HG03469 (cell line): ENCODE measurements around the gene RTL5.
A peak's percentile ranks its signal among the peaks of the same experiment; 100 is the strongest.

Experiments used
- ATAC-seq: cut with Tn5 transposase; IDR thresholded peaks from one replicate; pipeline ENCODE4 v1.9.1; 2021; ENCODE audit warnings: mild to moderate bottlenecking, moderate library complexity, moderate number of reproducible peaks; ENCODE audit not compliant: unreplicated experiment

RTL5 gene

DNA sequence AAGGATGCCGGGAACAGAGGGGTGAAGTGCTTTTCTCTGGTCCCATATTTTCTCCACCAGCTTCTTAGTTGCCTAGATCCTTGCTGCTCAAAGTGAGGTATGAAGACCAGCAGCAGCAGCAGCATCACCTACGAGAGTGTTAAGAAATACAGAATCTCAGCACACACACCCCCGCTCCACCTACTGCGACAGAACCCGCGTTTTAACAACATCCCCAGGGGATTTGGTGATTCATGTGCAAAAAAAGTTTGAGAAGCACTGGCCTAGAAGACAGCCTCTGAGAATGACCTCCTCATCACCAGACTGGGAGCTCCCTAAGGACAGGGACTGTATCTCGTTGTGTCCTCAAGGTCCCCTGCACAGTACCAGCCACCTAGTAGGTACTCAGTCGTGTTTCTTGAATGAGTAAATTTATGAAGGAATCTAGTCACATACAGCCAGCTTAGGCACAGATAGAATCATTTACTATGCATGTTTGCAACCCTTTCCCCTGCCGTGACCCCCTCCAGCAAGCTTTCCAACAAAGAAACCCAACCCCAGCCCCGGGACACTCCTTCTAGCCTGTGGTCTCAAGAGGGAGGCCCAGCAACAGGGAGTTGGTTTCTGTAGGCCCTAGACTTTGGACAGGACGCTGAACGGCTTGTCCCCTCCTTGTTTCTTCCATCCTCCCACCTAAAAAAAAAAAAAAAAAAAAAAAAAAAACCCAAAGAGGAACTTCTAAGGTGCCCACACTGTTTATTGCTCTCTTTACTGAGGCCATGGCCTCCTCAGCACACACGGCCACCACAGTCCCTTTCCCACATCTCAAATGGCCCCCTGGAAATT, 21.5 kb downstream of the RTL5 start:
- ATAC-seq: no peak

DNA sequence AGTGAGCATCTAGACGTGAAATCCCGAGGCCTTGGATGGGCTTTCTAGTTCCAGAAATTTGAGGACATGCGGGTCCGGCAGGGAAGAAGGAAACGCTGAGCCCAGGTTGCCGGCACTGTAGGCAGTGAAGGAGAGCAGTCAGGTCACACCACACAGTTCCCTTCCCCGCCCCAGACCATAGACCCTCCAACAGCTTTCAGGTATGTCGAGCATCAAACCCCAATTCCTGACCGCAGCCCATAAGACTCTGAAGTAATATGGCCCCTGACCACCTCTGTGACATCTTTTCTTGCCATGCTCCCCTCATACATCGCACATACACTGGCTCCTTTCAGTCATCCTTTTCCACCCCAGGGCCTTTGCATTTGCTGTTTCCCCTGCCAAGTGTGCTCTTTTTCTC, 23.0 kb downstream of the RTL5 start:
- no peak for ATAC-seq

DNA sequence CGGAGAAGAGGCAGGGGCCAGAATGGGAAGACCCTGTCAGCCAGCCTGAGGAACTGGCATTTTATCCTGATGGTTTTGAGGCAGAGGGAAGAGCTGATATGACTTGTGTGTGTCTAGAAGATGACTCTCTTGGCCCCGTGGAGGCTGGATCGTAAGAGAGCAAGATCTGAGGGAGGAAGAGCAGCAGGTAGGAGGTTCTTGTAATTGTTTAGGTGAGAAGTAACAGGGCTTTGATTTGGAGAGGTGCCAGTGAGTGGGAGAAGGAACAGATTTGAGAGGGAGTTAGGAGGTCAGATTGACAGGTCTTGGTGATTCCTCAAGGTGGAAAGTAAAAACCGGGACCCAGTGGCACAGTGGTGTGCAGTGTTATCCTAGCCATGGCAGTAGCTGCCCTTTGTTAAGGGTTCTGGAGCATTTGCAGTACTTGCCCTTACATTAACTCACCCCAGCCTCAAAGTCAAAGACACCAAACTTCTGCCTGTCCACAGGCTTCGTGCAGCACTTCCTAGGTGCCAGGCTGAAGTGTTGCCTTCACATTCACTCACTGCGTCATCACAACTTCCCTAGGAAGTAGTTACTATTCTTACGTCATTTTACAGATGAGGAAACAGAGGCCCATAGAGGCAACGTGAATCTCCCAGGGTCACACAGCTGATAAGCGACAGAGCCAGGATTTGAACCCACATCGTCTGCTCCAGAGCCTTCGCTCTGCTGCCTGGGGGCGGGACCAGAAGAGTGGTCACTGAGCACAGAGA, 23.7 kb downstream of the RTL5 start:
- no peak for ATAC-seq

DNA sequence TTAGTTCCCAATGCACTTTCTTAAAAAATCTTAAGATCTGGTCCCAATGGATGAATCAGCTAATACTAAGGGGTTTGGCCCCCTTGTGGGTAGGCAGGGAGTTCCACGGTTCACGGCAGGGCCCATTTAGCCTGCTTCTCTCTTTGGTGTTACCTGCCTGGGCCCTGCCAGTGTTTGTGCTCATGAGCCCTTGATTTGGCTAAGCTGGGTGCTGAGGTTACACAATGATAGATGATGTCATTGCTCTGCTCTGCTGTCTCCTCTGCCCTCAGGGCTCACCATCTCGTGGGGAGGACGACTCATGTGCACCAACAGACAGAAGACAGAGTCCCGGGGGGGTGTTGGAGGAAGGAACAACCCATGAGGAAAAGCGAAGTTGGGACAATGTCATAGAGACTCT, 24.4 kb downstream of the RTL5 start:
- ATAC-seq: no peak

DNA sequence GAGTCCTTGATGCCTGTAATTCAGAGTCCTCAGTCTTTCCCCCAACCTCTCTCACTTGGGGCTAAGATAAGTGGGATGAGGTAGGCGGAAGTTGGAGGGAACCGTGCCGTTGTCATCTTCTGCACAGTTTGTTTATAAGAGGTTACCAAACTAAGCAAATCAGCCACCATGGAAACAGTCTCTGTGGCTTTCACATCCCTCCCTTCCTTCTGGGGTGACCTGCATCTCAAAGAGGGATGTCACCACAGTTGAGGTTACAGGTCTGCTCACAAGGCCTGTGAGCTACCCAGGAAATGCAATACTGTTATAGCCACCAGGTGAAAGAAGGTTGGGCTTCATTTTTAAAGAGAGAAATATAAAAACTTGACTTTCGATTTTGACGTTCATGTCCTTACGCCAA, 26.3 kb downstream of the RTL5 start:
- ATAC-seq: peak; percentile 39

DNA sequence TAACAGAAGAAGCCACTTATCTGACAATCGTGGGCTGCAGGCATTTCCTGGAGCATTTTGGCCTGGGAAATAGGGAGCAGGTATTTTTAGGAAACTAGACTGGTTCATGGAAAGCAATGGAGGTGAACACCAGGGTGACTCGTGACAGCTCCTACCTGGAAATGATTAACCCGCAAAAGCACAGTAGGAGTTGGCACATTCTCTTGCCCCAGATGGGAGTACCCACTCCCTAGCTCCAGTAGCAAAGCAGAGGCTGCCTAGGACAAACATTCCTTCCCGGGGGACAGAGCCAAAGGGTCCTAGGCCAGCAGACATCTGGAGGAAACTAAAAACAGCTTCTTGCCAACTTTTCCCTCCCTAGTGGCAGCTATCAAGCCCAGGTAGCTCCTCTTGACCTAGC, 29.0 kb downstream of the RTL5 start:
- no peak for ATAC-seq

DNA sequence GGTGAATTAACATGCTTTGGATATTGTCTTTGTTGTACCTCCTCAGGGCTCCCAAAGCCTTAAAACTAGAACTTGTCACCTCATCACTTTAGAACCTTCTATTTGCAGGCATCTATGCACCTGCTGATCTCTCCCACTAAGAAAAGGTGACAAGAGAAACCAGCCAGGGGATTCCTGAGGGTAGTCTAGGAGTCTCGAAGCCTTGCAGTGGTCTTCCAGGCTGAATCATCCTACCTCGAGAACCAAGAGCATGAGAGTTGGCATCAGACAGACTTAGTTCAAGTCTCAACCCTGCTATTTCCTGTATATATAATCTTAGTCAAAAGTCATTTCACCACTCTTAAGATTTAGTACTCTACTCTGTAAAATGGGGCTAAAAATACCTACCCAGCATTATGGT, 29.6 kb downstream of the RTL5 start:
- no peak for ATAC-seq

DNA sequence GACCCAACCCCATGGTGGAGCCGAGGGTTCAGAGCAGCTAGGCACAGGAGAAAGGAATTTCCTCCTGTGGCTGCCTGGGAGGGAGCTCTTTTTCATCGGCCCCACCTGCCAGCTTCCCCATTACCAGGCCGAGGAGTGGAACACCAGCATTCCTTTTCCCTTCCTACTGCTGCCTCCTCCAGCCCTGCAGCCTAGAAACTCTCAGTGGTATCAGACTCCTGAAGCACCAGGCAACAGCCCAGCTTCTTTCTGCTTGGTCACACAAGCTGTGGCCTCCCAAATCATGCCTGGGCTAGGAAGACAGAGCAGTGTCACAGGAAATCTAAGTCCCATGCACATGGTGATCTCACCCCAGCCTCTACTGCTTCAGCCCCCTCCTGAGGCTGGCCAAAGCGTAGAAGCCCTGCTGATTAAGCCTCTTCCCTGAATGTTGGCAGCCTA, 30.1 kb downstream of the RTL5 start:
- ATAC-seq: no peak

DNA sequence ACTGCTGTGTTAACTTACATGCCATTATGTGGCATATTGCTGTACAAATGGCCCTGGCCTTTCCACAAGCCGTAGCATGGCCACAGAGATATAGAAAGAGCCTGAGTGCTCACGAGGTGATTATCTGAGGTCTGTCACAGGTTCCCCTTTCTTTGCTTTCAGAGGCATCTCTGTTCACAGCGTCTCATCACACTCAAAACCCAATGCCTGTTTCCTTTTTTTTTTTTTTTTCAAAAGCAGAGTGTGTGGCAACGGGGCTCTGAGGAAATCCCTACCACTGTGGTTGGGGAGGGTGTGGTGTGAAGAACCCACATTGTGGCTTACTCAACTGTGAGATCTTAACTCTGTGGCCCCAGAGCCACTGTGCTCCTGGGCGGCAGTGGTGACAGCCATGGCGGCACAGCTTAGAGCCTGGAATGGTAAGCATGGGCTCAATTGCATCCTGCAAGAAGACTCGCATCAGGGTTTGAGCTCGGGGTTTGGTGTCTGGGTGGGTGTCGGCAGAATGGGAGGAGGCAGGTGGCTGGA, 30.8 kb downstream of the RTL5 start:
- ATAC-seq: peak; percentile 63

DNA sequence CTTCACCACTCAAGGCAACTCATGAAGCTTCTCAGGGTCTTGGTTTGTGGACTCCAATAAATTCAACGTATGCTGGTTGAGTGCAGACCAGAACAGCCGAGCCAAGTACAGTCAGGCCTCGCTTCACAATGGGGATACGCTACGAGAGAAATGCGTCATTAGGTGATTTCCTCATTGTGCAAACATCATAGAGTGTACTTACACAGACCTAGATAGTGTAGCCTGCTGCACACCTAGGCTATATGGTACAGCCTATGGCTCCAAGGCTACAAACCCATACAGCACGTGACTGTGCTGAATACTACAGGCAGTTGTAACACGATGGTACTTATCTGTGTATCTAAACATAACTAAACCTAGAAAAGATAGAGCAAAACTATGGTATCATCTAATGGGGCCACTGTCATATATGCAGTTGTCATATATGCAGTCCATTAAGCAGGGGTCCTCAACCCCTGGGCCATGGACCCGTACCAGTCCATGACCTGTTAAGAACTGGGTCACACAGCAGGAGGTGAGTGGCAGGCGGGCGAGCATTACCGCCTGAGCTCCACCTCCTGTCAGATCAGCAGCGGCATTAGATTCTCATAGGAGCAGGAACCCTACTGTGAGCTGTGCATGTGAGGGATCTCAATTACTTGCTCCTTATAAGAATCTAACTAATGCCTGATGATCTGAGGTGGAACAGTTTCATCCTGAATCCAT, 31.5 kb downstream of the RTL5 start:
- ATAC-seq: no peak

DNA sequence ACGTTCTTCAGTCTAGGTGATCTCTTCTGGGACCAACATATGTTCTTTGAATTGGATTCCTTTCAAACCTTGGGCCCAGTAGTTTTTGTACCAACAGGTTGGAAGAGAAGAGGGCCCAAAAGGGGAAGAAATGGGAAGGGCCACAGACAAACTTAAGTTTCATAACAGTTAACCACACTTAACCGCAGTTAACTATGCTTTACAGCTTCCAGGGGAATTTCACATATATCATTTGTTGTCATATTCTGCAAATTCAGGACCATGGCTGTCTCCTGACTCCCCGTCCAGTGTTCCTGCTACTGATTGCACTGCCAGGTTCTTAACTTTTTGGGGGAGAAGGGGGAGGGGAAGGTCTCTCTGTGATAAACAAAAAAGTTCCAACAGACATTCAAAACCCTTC, 34.6 kb downstream of the RTL5 start:
- ATAC-seq: no peak

DNA sequence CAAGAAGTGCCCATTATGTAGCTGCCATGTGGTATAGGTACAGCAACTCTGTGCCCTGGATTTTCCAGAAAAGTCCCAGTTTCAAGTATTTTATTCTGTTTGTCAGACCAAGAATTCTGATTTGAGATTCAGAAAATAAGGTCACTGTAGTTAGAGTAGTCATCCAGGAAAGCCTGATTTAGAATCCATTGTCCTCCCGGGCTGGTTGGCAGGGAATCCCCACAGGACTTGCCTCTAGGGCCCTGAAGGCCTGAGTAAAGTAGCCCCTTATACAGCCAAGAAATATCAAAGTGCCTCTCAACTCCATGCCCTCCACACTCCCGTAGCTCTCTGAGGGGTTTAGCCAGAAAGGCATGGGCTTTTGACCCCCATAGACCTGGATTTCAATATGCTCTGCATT, 36.3 kb downstream of the RTL5 start:
- no peak for ATAC-seq

DNA sequence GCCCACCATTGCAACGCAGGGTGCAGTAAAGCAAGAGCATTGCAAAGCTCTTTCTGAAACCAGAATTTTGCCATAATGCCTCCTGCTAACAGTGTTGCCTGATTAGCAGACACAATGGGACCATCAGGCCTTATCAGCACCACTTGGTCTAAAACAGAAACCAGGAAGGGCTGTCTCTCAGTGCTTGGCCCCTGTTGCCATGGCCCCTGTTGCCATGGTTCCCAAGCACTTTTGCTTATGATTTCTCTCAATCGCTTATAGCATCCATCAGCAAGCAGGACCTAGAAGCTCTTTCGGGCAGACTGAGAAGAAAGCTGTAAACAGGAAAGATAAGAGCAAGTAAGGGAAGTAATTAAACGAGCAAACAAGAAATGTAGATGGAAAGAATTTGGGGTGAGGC, 36.8 kb downstream of the RTL5 start:
- ATAC-seq: peak; percentile 86

DNA sequence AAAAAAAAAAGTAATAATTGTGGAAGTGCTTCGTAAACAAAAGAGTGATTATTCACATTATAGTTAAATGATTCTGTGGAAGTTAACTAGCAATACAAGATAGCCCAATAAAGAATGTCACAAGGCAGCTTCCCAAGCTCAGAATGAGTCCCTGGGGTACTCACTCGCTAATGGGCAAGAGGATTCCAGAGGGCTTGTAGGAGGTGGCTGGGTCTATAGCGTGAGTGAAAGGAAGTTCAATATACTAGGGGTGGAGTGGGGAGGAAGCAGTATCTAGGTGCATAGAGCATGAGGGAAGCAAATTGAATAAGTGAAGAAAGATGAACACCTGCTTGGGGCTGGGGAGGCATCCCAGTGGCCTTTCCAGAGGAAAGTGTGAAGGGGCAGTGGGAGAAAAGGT, 42.5 kb downstream of the RTL5 start:
- no peak for ATAC-seq

DNA sequence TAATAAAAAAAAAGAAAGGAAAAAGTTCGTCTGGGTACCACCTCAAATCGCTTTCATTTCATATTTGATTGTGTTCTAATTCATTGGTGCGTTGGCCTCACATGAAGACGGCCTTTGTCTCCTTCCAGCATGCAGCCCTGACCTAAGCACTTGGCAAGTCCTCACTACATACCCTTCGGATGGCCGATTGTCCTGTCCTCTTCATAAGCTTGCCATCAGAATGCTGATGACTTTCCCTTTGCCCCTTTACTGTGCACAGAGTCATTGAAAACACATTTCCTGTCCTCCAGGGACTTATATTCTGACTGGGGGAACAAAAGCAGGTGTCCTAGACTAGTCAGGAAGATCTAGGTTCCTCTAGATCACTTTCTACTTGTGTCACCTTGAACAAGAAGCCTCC, 43.0 kb downstream of the RTL5 start:
- no peak for ATAC-seq

DNA sequence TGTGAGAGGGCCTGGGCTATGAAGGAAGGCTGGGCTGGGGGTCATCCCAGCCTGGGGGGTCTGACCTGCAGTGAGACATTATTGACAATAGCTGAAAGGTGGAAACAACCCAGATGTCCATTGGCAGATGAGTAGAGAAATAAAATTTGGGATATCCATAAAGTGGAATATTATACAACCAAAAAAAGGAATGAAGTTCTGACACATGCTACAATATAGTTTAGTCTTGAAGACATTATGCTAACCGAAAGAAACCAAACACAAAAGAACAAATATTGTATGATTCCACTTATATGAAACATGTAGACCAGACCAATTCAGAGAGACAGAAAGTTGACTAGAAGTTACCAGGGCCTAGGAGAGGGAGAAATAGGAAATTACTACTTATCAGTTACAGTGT, 44.7 kb downstream of the RTL5 start:
- ATAC-seq: no peak

DNA sequence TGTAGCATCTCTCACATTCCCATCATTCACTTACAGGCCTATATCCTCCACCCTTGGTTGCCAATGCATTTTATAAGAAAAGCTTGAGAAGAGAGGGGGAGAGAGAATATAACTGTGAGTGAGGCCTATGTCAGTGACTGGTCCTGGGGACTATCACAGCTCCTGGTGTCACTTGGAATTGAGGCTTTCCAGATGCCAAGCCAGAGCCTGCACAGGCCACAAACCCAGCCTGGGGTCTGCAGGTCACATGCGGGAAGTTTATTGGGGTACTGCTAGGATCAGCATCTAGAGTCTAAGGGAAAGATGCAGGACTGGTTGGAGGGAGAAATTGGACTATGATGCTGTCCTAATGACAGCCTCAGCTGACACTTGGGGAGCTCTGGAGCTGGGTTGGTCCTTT, 47.6 kb downstream of the RTL5 start:
- no peak for ATAC-seq

DNA sequence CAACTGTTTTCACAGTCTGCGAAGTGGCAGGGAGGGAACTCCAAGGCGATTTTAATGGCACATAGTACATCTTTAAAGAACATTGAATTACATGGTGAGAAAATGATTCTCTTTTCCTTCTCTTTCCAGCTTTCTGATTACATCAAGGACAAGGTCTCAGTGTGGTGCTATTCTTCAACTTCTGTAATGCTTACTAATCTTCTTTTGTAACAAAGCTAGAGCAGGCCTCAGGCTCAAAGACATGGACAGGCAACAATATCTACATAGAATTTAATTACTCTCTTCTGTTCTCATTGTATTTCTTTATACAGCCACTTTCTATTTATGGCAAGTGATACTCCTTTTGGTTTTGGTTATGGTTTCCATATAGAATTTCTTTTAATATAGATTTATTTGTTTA, 48.4 kb downstream of the RTL5 start:
- no peak for ATAC-seq

DNA sequence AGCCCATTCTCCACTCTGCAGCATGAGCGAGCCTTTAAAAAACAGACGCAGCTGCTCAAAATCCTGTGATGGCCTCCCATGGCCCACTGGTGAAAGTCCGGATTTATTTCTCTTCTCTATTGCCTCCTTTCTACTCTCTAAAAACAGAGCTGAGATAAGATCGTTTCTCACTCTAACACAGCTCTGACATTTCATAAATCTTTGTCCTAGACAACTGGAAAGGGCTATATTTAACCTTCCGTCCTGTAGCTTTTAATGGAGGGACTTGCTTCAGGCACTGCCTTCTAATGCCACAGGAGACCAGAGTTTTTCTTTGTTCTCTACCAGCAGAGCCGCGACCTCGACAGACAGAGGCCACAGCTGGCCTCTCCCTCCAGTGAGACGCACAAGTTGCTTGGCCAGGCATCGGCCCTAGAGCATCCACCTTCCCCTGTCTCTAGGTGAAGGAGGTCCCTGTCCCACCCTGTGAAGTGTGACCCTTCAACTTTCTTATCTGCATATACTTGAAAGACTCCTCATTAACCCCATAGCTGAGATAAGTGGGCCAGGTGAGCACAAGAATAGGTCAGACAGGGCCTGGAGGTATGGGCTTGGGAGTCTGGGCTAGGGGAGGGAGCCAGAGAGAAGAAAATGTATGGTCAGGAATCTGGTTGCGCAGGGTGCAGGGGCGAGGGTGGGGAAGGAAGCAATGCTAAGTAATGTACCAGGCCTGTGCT, 50.0 kb downstream of the RTL5 start:
- ATAC-seq: no peak

DNA sequence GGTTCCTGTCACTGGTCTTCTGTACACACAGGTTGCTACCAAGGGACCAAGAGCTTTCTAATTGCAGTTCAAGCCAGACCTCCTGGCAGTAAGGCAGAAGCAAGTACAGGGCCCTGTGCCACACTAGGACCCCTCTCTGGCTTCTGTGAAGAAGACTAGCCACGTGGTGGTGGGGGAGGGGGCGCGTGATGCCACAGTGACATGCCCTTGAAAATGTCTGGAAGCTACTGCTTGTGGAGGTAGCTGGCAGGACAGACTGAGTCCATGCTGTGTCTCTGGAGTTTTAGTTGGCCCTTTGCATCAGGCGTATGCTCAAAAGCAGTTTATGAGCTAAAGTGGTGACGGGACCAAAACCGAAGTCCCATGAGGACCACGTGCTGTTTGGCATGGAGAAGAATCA, 50.9 kb downstream of the RTL5 start:
- no peak for ATAC-seq

DNA sequence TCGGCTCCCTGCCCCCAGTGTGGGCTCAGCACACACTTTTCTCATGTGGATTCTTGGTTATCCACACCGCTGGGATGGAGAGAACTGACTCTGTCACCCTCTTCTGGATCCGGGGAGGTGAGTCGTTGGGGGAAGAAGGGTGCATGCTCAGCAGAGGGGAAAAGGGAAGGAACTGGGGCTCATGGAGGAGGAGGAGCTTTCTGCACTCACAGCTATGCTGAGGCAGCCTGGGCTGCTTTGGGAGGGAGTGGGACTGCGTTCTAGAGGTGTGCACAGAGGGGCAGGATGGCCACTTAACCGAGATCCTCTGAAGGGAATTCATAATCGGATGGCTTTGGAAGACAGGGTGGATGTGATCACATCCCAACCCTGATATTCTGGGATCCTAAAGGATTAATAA, 51.6 kb downstream of the RTL5 start:
- ATAC-seq: no peak
